ENCODE measurements around the gene CCNY. TPM values are rescaled to one million over a fixed set of nuclear protein-coding genes. Genes with fewer than 3 reads are reported as not detected.

The CCNY gene
- total RNA-seq, 1 experiment from 2014 or later: 51.9 TPM

- ChIA-PET CTCF (interaction anchor here (0.6 kb wide), 1 partner anchor 346 kb away, joined by 8 read pairs; no protein-coding TSS in a partner anchor), POLR2A (no interaction called here)
- H3K4me1 ChIP-seq (ENCODE audit: control insufficient read depth, insufficient read depth, low read length): peaks cover 8% of the 10 kb centered on the region
- intact Hi-C loops (cut with micrococcal nuclease; ENCODE audit: unreplicated experiment): no loop called here
- no peak overlapping the region for H3K4me3 ChIP-seq (ENCODE audit: low read depth in 2 of 2, low read length in 2 of 2)
- BruUV-seq (replicated peaks): no TSS peak
- TF ChIP-seq CTCF (IDR thresholded peaks at IDR 0.05): no peak
- no peak for TF ChIP-seq REST (IDR thresholded peaks at IDR 0.05; ENCODE audit: insufficient read depth in 1 of 2, low read depth in 2 of 2, low read length in 1 of 2)
- TF ChIP-seq SIN3A (IDR thresholded peaks at IDR 0.05; ENCODE audit: borderline replicate concordance, insufficient read depth, low read depth, low read length): no peak
- TF ChIP-seq POLR2AphosphoS5 (IDR thresholded peaks at IDR 0.05; ENCODE audit: low read depth, low read length): no peak
- TF ChIP-seq TCF7L2 (IDR thresholded peaks at IDR 0.05; ENCODE audit: low read depth, low read length): no peak
- no peaks in the 10 kb centered on the region for H3K9me3 ChIP-seq (ENCODE audit: control insufficient read depth, insufficient read depth, low read depth, low read length)
- H3K36me3 ChIP-seq (ENCODE audit: control insufficient read depth, insufficient read depth, low read length): no peaks in the 10 kb centered on the region
- DNase-seq (ENCODE audit: low read depth, low spot score) (no peak), ATAC-seq (no peak)
- H3K27me3 ChIP-seq (ENCODE audit: control insufficient read depth, insufficient read depth, low read length): no peaks in the 10 kb centered on the region
- H3K27ac ChIP-seq (ENCODE audit: low read length): no peak overlapping the region
- in situ Hi-C loops (cut with HindIII; ENCODE audit: low pct_unique_long_range_greater_than_20kb, low sequenced_read_pairs): no loop called here
Observed at GRCh38 chr10:35463105-35463867, 127.0 kb downstream of the CCNY start.

- Histone ChIP-seq H3K4me3 (ENCODE audit: low read depth in 2 of 2, low read length in 2 of 2) (no peak overlapping the region), H3K9me3 (ENCODE audit: control insufficient read depth, insufficient read depth, low read depth, low read length) (no peaks in the 10 kb centered on the region), H3K36me3 (ENCODE audit: control insufficient read depth, insufficient read depth, low read length) (no peaks in the 10 kb centered on the region), H3K27me3 (ENCODE audit: control insufficient read depth, insufficient read depth, low read length) (no peaks in the 10 kb centered on the region), H3K4me1 (ENCODE audit: control insufficient read depth, insufficient read depth, low read length) (peaks cover 8% of the 10 kb centered on the region), H3K27ac (ENCODE audit: low read length) (no peak overlapping the region)
- ATAC-seq (no peak), DNase-seq (ENCODE audit: low read depth, low spot score) (no peak)
- no TSS peak for BruUV-seq (replicated peaks)
- intact Hi-C loops (cut with micrococcal nuclease; ENCODE audit: unreplicated experiment): no loop called here
- TF ChIP-seq REST (IDR thresholded peaks at IDR 0.05; ENCODE audit: insufficient read depth in 1 of 2, low read depth in 2 of 2, low read length in 1 of 2) (no peak), POLR2AphosphoS5 (IDR thresholded peaks at IDR 0.05; ENCODE audit: low read depth, low read length) (no peak), CTCF (IDR thresholded peaks at IDR 0.05) (no peak), TCF7L2 (IDR thresholded peaks at IDR 0.05; ENCODE audit: low read depth, low read length) (no peak), SIN3A (IDR thresholded peaks at IDR 0.05; ENCODE audit: borderline replicate concordance, insufficient read depth, low read depth, low read length) (no peak)
- ChIA-PET CTCF (interaction anchor here (0.6 kb wide), 1 partner anchor 347 kb away, joined by 8 read pairs; no protein-coding TSS in a partner anchor), POLR2A (no interaction called here)
- in situ Hi-C loops (cut with HindIII; ENCODE audit: low pct_unique_long_range_greater_than_20kb, low sequenced_read_pairs): no loop called here
Observed at GRCh38 chr10:35463878-35464277, 127.6 kb downstream of the CCNY start.

Measured in Panc1 (cell line).